NCI-H1105 treated with DMSO at 0.1 percent for 48 hours (cell line): Measurements from ENCODE around the gene F5.

Experiments used
- DNase-seq: peaks from one replicate; lab custom pipeline; 2025; lab: John Stamatoyannopoulos, UW

The F5 gene

GRCh38 chr1:169588112-169588511 is 1.8 kb upstream of the F5 start:
- no peak for DNase-seq

DNA sequence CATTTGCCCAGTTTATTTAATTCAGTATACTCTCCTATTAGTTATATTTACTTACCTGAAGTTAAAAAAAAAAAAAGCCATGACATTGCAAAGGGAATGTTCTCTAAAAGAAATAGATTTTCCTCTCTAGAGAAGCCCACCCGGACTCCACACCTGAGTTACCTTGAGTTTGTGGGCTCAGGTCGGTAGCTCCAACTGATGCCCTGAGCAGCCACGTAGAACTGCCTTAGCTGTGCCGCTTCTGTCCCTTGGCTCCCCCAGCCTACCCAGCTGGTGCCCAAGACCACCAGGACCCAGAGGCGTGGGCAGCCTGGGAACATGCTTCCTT is 250 bp downstream of the F5 start:
- DNase-seq = no peak

DNA sequence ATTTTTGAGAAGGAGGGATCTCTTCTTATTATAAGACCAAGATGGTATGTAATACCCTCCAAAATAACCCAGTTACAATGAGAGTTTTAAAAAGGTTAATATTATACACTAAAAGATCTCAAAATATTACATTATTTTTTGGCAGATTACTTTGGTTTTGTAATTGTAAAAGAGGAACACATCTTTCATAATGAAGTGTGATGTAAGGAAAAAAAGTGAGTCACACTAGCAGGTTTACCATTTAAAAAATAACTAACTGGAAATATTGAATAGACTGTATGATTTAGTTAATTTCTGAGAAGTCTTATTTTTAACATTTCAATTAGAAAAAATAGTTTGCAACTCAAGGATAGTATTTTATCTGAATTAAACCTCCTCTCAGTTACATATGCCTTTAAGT is 1.1 kb downstream of the F5 start:
- DNase-seq = no peak

DNA sequence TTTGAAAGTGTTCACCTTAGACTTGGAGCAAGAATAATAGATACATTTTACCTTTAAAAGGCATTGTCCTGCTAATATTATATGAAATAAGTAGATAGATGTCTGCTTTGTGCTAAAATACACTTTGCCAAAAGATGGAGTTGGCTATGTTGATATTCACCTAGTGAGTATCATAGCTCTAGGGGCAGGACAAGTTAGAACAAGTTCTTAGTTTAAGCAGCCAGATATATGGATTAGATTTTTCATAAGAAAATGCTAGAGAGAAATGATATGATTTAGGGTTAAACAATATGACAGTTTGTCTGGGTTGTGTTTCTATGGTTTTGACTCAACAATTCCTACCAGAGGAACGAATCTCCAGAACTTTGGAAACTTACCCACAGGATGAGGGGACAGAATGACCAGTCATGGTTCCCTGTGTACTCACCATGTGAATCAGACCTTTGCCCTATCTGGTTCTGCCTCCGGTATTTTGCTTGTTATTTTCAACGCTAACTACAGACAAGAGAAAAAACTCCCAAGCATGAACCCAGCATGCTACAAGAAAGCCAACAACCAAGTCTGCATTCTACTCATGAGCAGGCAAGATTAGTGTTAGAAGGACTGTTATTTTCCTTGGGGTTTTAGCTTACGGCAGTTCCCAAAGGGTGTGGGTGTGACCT is 1.7 kb downstream of the F5 start:
- DNase-seq = no peak

GRCh38 chr1:169577981-169578738 is 8.1 kb downstream of the F5 start:
- no peak for DNase-seq

DNA sequence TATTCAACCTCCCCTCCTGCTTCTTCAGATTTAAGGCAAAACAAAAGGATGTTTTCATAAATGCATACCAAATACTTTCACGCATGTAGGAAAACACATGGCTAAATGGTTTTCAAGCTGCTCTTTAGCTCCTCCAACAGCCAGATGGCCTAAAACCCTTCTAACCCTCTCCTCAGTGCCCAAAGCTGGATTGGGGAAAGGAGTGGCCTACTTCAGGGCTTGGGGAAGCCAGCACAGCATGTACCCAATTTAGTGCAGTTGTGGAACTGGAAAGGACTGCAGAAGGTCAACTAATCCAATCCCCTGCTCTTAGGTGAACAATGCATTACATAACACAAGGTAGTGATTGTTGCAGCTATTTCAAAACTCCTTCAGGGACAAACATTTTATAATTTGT is 9.3 kb downstream of the F5 start:
- no peak for DNase-seq

DNA sequence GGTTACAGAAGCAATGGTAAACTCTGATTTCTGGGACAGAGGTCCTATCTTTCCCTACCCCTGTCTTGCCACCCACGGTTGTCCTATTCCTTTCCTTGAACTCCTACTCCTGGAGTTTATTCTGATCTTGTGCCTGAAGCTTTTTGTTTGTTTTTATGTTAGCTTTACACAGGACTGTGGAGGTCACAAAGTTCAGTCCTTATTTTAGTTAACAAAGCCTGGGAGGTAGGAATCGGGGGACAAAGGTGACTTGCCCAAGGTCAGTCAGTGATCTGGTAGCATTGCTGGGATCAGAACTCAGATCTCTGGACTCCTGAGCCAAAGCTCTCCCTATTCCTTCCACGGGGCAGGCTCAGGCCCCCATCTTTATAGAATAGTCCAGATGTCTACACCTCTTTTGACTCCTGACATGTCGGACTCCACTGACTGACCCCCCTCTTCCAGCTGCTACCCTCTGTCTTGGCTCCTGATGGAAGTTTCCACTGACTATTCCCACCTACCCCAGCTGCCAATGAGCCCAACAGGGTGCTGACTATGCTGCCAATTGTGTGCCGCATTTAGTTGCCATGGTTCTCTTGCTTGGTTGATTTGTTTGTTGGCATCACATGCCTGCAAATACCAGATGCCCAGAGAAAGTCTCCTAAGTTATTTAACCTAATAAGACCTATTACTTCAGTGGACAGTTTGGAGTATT is 9.9 kb downstream of the F5 start:
- no peak for DNase-seq

DNA sequence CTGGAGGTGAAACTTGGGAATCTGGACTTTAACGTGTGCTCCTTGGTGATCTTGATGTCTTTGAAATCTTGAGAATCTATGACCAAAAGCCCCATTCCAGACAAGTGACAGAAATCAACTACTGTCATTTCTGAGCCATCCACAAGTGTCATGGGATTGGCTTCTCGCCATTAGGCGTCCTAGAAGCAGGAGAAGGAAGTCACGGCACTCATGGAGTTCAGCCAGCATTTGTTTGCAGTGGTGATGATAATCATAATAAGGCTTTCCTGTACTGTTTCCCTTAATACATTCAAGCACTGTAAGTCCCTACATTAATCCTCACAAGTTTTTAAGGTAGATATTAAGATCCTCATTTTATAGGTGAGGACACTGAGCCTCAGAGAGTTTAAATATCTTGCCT is 11.9 kb downstream of the F5 start:
- DNase-seq = no peak

GRCh38 chr1:169572187-169572586 is 14.1 kb downstream of the F5 start:
- DNase-seq = no peak

DNA sequence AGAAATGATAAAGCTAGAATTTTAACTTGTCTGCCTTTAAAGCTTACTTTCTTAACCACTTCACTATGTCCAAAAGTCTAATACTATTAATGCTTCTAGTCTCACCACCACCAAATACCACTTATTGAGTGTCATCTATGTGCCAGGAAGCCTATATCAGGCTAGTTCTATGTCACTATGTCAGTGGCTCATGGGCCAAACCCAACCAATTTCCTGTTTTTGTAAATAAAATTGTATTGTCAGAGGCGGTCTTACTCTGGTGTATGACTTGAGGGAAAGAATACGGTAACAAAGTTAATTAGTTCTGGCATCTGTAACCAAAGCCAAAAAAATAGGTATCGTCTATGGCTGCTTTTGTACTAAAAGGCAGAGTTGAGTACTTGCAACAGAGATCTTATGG is 14.8 kb downstream of the F5 start:
- DNase-seq = no peak

DNA sequence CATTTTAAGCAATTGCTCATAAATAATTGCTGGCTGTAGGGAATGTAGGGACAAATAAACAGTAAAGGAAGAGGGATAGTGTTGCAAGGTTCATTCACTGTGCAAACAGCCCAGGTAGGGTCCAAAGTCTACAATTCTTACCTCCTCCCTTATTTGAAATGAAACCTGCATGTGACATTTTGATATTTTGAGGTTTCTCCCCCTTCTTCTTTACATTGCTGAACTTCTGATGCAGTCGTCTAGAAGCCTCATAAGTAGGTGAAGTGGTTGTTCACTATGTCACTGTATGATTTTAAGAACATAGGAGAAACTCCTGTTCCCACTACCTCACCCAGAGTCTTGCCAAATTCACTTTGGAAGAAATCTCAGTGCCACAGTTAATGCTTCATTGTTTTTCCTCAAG is 16.1 kb downstream of the F5 start:
- DNase-seq = no peak

GRCh38 chr1:169568497-169568896 is 17.8 kb downstream of the F5 start:
- DNase-seq = no peak

DNA sequence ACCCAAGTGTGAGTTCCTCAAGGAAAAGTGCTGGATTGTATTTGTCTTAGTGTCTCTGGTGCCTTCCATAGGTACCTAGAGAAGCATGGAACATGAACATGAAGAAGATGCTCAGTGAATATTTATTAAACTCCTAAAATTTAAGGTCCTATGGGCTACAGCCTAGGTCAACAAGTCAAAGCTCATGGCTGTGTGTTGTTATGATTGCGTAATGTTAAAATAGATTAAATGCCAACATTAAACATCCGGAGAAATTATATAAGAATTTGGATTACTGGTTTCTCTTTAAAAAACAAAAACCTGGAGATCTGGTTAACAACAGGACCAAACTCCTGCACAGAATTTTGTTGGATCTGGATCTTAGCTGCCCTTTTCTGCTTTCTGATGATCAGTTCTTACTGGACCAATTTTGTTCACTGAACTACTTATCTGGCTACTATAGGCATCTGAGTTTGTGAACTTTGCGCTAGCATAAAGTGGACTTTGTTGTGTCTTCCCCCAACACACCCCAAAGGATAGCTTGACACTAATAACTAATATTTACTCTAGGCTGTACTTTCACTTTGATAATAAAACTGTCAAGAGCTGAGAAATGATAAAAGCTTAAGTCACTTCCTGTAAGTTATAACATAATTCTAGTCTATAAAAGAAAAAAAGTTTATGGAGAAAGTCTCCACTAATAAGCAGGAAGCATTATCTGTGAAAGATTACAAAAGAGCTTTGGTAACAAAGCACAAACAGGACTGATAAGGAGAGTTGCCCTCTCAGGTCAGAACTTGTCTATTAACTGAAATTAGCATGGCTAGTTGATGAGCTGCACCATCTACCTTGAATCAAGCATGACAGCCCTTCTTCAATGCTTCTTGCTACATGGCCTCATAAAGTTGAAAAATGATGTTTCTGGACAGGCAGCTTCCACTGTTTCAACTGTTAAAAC is 20.7 kb downstream of the F5 start:
- DNase-seq = no peak

DNA sequence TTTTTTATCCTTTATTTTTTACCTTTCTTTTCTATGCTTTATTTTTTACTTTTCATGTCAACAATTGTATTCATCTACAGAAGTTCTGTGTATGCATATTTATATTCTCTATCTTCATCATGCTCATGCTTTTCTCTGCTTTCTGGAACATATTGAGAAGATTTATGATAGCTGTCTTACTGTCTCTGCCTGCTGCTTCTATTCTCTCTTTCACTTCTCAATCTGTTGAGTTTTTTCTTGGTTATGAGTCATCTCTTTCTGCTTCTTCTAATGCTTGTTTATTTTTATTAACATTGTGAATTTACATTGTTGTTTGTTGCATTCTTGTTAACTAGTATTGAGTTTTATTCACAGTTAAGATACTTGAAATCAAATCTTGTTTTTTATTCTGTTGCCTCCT is 22.6 kb downstream of the F5 start:
- no peak for DNase-seq

GRCh38 chr1:169563019-169563615 is 23.2 kb downstream of the F5 start:
- no peak for DNase-seq

- no peak for DNase-seq
Observed at GRCh38 chr1:169561692-169562091, 24.6 kb downstream of the F5 start.

DNA sequence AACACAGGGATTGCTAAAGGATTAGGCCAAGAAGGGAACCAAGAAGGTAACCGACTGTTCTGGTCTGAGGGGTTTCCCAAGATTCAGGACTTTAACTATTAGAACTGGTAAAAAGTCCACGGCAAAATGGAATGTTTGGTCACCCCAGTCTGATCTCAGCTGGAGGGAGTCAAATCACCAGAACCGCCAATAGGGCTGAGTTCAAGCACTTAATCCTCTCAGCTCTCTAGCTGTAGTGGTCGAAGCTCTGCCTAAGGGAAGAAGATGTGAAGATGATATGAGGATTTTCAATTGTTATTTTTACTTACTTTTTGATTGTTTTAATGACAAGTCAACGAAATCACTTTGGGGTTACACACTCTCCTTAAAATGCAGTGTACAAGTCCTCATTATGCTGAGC is 29.1 kb downstream of the F5 start:
- no peak for DNase-seq

GRCh38 chr1:169550294-169550693 is 36.0 kb downstream of the F5 start:
- DNase-seq = peak; percentile 64

GRCh38 chr1:169548282-169548681 is 38.0 kb downstream of the F5 start:
- DNase-seq = no peak

GRCh38 chr1:169546087-169546995 is 39.9 kb downstream of the F5 start:
- DNase-seq = peak; percentile 81

- DNase-seq = no peak
Observed at GRCh38 chr1:169545472-169545871, 40.8 kb downstream of the F5 start.
